Epithelial cell of proximal tubule (primary cell): ENCODE results near the gene KDM4B. TPM values are rescaled to one million over a fixed set of nuclear protein-coding genes. Genes with fewer than 3 reads are reported as not detected.

Experiments used
- DNase-seq: peaks from one replicate; pipeline ENCODE4 v3.0.0-alpha.2; 2011; ENCODE audit warnings: low read depth
- H3K4me3 ChIP-seq: 2 replicates; pipeline ENCODE4 v1.5.1; 2011; ENCODE audit warnings: low read depth, mild to moderate bottlenecking, low read length
- CTCF ChIP-seq: conservative IDR thresholded peaks from 2 replicates; pipeline ENCODE4 v1.5.1; 2012; ENCODE audit warnings: low read depth, mild to moderate bottlenecking, low read length
- total RNA-seq: library from RNA; depleted of rRNA; stranded (reverse); fragments of >200 nt; gene quantifications from 2 replicates; pipeline ENCODE4 v1.2.3, GENCODE V29; 2015

Gene KDM4B
- total RNA-seq, 1 donor from 2014 or later: 20.5 TPM

- DNase-seq: no peak
- no peak for TF ChIP-seq CTCF
- no peak overlapping the region for H3K4me3 ChIP-seq
Measured at GRCh38 chr19:4996701-4997100, 27.8 kb downstream of the KDM4B start.

- no peak overlapping the region for H3K4me3 ChIP-seq
- no peak for DNase-seq
- TF ChIP-seq CTCF: no peak
Measured at GRCh38 chr19:4997297-4997696, 28.4 kb downstream of the KDM4B start.

DNA sequence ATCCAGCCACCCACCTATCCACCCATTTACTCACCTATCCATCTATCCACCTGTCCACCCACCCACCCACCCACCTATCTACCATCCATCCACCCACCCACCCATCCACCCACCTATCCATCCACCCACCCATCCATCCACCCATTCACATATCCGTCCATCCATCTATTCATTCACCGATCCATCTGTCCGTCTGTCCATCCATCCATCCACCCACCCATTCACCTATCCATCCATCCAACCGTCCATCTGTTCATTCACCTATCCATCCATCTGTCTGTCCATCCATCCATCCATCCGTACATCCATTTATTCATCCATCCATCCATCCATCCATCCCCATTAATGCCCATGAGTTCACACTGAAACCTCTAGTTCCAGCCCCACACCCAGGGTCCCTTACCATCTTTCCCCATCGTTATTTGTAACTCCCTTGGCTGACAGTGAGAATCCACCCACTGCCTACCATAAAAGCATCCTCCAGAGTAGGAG, 31.3 kb downstream of the KDM4B start:
- DNase-seq: no peak
- H3K4me3 ChIP-seq: no peak overlapping the region
- no peak for TF ChIP-seq CTCF

GRCh38 chr19:5001615-5002014, 32.7 kb downstream of the KDM4B start:
- H3K4me3 ChIP-seq: no peak overlapping the region
- no peak for DNase-seq
- peak; percentile 81 for TF ChIP-seq CTCF

DNA sequence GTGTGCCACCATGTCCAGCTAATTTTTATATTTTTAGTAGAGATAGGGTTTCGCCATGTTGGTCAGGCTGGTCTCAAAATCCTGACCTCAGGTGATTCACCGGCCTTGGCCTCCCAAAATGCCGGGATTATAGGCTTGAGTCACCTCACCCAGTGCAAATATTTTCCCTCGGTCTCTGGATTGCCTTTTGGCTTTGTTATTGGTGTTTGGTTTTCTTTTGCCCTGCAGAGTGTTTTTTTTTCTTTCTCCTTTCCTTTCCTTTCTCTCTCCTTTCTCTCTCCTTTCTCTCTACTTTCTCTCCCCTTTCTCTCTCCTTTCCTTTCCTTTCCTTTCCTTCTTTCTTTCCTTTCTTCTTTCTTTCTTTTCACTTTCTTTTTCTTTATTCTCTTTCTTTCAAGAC, 33.2 kb downstream of the KDM4B start:
- no peak overlapping the region for H3K4me3 ChIP-seq
- TF ChIP-seq CTCF: no peak
- no peak for DNase-seq

DNA sequence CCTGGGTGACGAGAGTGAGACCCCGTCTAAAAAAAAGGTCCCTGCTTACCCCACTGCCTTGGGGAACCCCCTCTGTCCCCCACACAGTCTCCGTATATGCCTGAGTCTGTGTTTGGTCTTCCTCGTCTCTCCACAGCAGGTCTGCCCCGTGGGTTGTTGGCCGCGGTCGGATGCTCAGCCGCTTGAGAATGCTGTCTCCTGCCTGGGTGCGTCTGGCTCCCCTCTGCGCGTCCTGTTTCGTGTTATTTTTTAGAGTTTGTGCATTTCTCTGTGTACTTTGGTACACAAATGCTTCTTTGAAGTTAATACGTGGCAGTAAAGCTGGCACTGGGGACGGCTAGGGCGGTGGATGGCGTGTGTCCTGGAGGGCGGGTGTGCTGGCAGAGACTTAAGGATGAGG, 34.9 kb downstream of the KDM4B start:
- no peak for DNase-seq
- H3K4me3 ChIP-seq: no peak overlapping the region
- no peak for TF ChIP-seq CTCF

DNA sequence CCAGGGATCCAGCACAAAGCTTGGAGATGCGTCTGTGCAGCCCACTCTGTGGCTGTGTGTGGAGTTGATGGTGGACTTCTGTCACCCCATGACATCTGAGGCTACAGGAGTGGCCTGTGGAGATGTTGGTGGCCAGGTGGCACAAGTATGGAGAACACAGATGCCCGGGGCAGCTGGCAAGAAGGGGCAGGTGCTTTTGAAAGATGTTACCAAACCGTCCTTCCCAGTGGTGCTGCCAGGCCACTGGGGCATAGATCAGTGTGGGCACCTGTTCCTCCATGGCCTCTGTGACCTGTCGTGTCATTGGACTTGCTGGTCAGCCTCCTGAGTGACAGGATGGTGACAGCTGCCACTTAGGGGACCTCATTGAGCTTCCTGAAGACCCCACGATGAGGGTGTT, 36.2 kb downstream of the KDM4B start:
- TF ChIP-seq CTCF: no peak

More for the DNA sequence above, 36.2 kb downstream of the KDM4B start:
- no peak for DNase-seq
- no peak overlapping the region for H3K4me3 ChIP-seq
